ENCODE results near the gene MCUB. TPM values are rescaled to one million over a fixed set of nuclear protein-coding genes. Genes with fewer than 3 reads are reported as not detected.

MCUB gene
- polyA plus RNA-seq, 3 donors: 117 to 125 (median 123) TPM

GRCh38 chr4:109552237-109552636 is 7.8 kb upstream of the MCUB start:
- no peak for DNase-seq
- peaks cover 0 to 3% (median 2%) of the 10 kb centered on the region in 3 donors for H3K27me3 Mint-ChIP-seq (ENCODE audit: low read depth in 3 of 3)
- Histone ChIP-seq H3K4me1 (ENCODE audit: control insufficient read depth in 1 of 2, insufficient read depth in 2 of 2, low read length in 2 of 2) (peaks cover 19 to 24% of the 10 kb centered on the region in 2 donors), H2AFZ (ENCODE audit: insufficient read depth, low read depth, low read length, poor library complexity, severe bottlenecking) (no peak overlapping the region), H3K79me2 (ENCODE audit: insufficient read depth, low read length) (no peaks in the 10 kb centered on the region), H3K9me3 (replicated peaks in 1 of 2; ENCODE audit: control insufficient read depth in 1 of 2, insufficient read depth in 1 of 2, low read length in 2 of 2) (no peaks in the 10 kb centered on the region), H3K27ac (ENCODE audit: low read depth in 1 of 2, low read length in 2 of 2) (no peak overlapping the region), H3K4me2 (replicated peaks; ENCODE audit: extremely low read depth, low read length, poor library complexity, severe bottlenecking) (no peak overlapping the region), H3K27me3 (ENCODE audit: control insufficient read depth in 2 of 2, insufficient read depth in 2 of 2, low read length in 2 of 2) (no peaks in the 10 kb centered on the region), H3K9ac (ENCODE audit: insufficient read depth, low read length, poor library complexity, severe bottlenecking) (no peak overlapping the region), H3K4me3 (replicated peaks in 1 of 3; ENCODE audit: low read depth in 2 of 3, low read length in 3 of 3) (no peak overlapping the region), H3K36me3 (replicated peaks in 1 of 2; ENCODE audit: control insufficient read depth in 1 of 2, insufficient read depth in 2 of 2, low read length in 2 of 2) (no peaks in the 10 kb centered on the region), H4K20me1 (ENCODE audit: insufficient read depth, low read length) (no peaks in the 10 kb centered on the region)
- H3K4me3 Mint-ChIP-seq: no peak overlapping the region
- no peak for TF ChIP-seq CTCF (IDR thresholded peaks at IDR 0.05)
- peaks cover 21 to 23% of the 10 kb centered on the region in 2 donors for H3K36me3 Mint-ChIP-seq
- intact Hi-C loops (cut with micrococcal nuclease): no loop called here
- H3K27ac Mint-ChIP-seq: no peak overlapping the region
- WGBS (ENCODE audit: insufficient coverage): 73% methylated on average over 5 of the region's 6 CpGs
- H3K4me1 Mint-ChIP-seq: peaks cover 37% of the 10 kb centered on the region
- H3K9me3 Mint-ChIP-seq: peaks cover 0 to 4% (median 0%) of the 10 kb centered on the region in 7 donors

- peaks cover under 1 to 2% of the 10 kb centered on the region in 2 donors for H3K9me3 ChIP-seq (replicated peaks in 1 of 2; ENCODE audit: control insufficient read depth in 1 of 2, insufficient read depth in 1 of 2, low read length in 2 of 2)
- intact Hi-C loops (cut with micrococcal nuclease): no loop called here
- peaks cover 20 to 24% of the 10 kb centered on the region in 2 donors for H3K36me3 Mint-ChIP-seq
- no peaks in the 10 kb centered on the region for H3K36me3 ChIP-seq (replicated peaks in 1 of 2; ENCODE audit: control insufficient read depth in 1 of 2, insufficient read depth in 2 of 2, low read length in 2 of 2)
- no peak overlapping the region for H3K4me3 ChIP-seq (replicated peaks in 1 of 3; ENCODE audit: low read depth in 2 of 3, low read length in 3 of 3)
- no peaks in the 10 kb centered on the region for H4K20me1 ChIP-seq (ENCODE audit: insufficient read depth, low read length)
- H3K27ac ChIP-seq (ENCODE audit: low read depth in 1 of 2, low read length in 2 of 2): no peak overlapping the region
- no peak overlapping the region for H3K4me3 Mint-ChIP-seq
- peaks cover 0 to 4% (median 3%) of the 10 kb centered on the region in 3 donors for H3K27me3 Mint-ChIP-seq (ENCODE audit: low read depth in 3 of 3)
- peaks cover 3 to 9% (median 7%) of the 10 kb centered on the region in 7 donors for H3K9me3 Mint-ChIP-seq
- H3K4me1 ChIP-seq (ENCODE audit: control insufficient read depth in 1 of 2, insufficient read depth in 2 of 2, low read length in 2 of 2): peaks cover 14 to 17% of the 10 kb centered on the region in 2 donors
- no peaks in the 10 kb centered on the region for H3K79me2 ChIP-seq (ENCODE audit: insufficient read depth, low read length)
- no peak overlapping the region for H3K9ac ChIP-seq (ENCODE audit: insufficient read depth, low read length, poor library complexity, severe bottlenecking)
- no peak overlapping the region for H2AFZ ChIP-seq (ENCODE audit: insufficient read depth, low read depth, low read length, poor library complexity, severe bottlenecking)
- no peaks in the 10 kb centered on the region for H3K27me3 ChIP-seq (ENCODE audit: control insufficient read depth in 2 of 2, insufficient read depth in 2 of 2, low read length in 2 of 2)
- TF ChIP-seq CTCF (IDR thresholded peaks at IDR 0.05): no peak
- no peak overlapping the region for H3K4me2 ChIP-seq (replicated peaks; ENCODE audit: extremely low read depth, low read length, poor library complexity, severe bottlenecking)
- H3K27ac Mint-ChIP-seq: peak overlapping the region in 2 of 7 donors; percentile 45 to 65
- H3K4me1 Mint-ChIP-seq: peaks cover 29% of the 10 kb centered on the region
- DNase-seq: no peak
- WGBS (ENCODE audit: insufficient coverage): 100% methylated on average over 1 of the region's 2 CpGs
These were observed 6.9 kb upstream of the MCUB start for GRCh38 chr4:109553130-109553529.

Data from CD14-positive monocyte (primary cell).